Osteocyte (in vitro differentiated cells): Measurements from ENCODE around the gene ESYT2. TPM values are rescaled to one million over a fixed set of nuclear protein-coding genes. Genes with fewer than 3 reads are reported as not detected.
A peak's percentile ranks its signal among the peaks of the same experiment; 100 is the strongest.
"Not testable (repeated sequence)": the region's sequence is repeated elsewhere in the genome, so short reads cannot be mapped to it uniquely, and the experiment has no call there.

Source experiments
- DNase-seq: peaks from one replicate; pipeline ENCODE4 v3.0.0; 2021; ENCODE audit warnings: mixed read lengths; ENCODE audit not compliant: unreplicated experiment; ENCODE audit errors: extremely low spot score
- H3K27ac Mint-ChIP-seq: one replicate; pipeline ENCODE4 v1.8.0; 2021; ENCODE audit warnings: mild to moderate bottlenecking, mixed read lengths; ENCODE audit not compliant: unreplicated experiment
- H3K27me3 Mint-ChIP-seq: one replicate; pipeline ENCODE4 v1.8.0; 2021; ENCODE audit warnings: mixed read lengths; ENCODE audit not compliant: unreplicated experiment
- H3K36me3 Mint-ChIP-seq: one replicate; pipeline ENCODE4 v1.8.0; 2021; ENCODE audit warnings: mixed read lengths; ENCODE audit not compliant: unreplicated experiment
- H3K4me1 Mint-ChIP-seq: one replicate; pipeline ENCODE4 v1.8.0; 2021; ENCODE audit warnings: mixed read lengths; ENCODE audit not compliant: unreplicated experiment
- H3K4me3 Mint-ChIP-seq: one replicate; pipeline ENCODE4 v1.8.0; 2021; ENCODE audit warnings: mild to moderate bottlenecking, moderate library complexity, mixed read lengths; ENCODE audit not compliant: unreplicated experiment
- H3K9me3 Mint-ChIP-seq: one replicate; pipeline ENCODE4 v1.8.0; 2021; ENCODE audit warnings: mixed read lengths; ENCODE audit not compliant: unreplicated experiment
- CTCF ChIP-seq: fragments of 200-600 bp; sonication (generic); IDR thresholded peaks from 2 replicates; pipeline ENCODE4 v1.5.0; 2021; ENCODE audit warnings: antibody characterized with exemption, mild to moderate bottlenecking, moderate library complexity
- total RNA-seq: library from RNA; stranded (reverse); gene quantifications from 2 replicates; pipeline ENCODE4 v1.2.1, GENCODE V29; 2021

The ESYT2 gene
- total RNA-seq, 1 donor from 2014 or later: 146 TPM

GRCh38 chr7:158843771-158844170 is 14.5 kb upstream of the ESYT2 start:
- Mint-ChIP-seq H3K4me3 (no peak overlapping the region), H3K36me3 (no peaks in the 10 kb centered on the region), H3K4me1 (peaks cover 11% of the 10 kb centered on the region), H3K9me3 (peaks cover 4% of the 10 kb centered on the region), H3K27ac (no peak overlapping the region), H3K27me3 (peaks cover 12% of the 10 kb centered on the region)
- no peak for TF ChIP-seq CTCF
- DNase-seq: no peak

- H3K27me3 Mint-ChIP-seq: peaks cover 12% of the 10 kb centered on the region
- no peak overlapping the region for H3K27ac Mint-ChIP-seq
- no peaks in the 10 kb centered on the region for H3K36me3 Mint-ChIP-seq
- H3K4me1 Mint-ChIP-seq: peaks cover 9% of the 10 kb centered on the region
- DNase-seq: no peak
- H3K9me3 Mint-ChIP-seq: peaks cover 4% of the 10 kb centered on the region
- no peak overlapping the region for H3K4me3 Mint-ChIP-seq
- TF ChIP-seq CTCF: no peak
Measured at GRCh38 chr7:158842486-158842885, 13.2 kb upstream of the ESYT2 start.

- H3K4me3 Mint-ChIP-seq: no peak overlapping the region
- H3K4me1 Mint-ChIP-seq: peaks cover 8% of the 10 kb centered on the region
- DNase-seq: peak; percentile 65
- no peaks in the 10 kb centered on the region for H3K36me3 Mint-ChIP-seq
- H3K9me3 Mint-ChIP-seq: no peaks in the 10 kb centered on the region
- no peak for TF ChIP-seq CTCF
- no peak overlapping the region for H3K27ac Mint-ChIP-seq
- H3K27me3 Mint-ChIP-seq: peaks cover 12% of the 10 kb centered on the region
Measured at GRCh38 chr7:158840604-158841003, 11.3 kb upstream of the ESYT2 start.

- not testable (repeated sequence) for H3K4me3 Mint-ChIP-seq, H3K27ac Mint-ChIP-seq, H3K27me3 Mint-ChIP-seq, H3K4me1 Mint-ChIP-seq, H3K9me3 Mint-ChIP-seq, H3K36me3 Mint-ChIP-seq
- peak; percentile 15 for DNase-seq
Measured at GRCh38 chr7:158839177-158839576, 9.9 kb upstream of the ESYT2 start.

- H3K27me3 Mint-ChIP-seq: no peaks in the 10 kb centered on the region
- no peak for TF ChIP-seq CTCF
- no peaks in the 10 kb centered on the region for H3K36me3 Mint-ChIP-seq
- H3K4me3 Mint-ChIP-seq: no peak overlapping the region
- no peaks in the 10 kb centered on the region for H3K9me3 Mint-ChIP-seq
- H3K27ac Mint-ChIP-seq: no peak overlapping the region
- DNase-seq: peak; percentile 72
- H3K4me1 Mint-ChIP-seq: no peaks in the 10 kb centered on the region
Measured at GRCh38 chr7:158837790-158838637, 8.7 kb upstream of the ESYT2 start.
